KMS-11 (cell line): ENCODE measurements around the gene IDI2.

ENCODE experiments used
- H2AFZ ChIP-seq: fragments of 200-600 bp; sonication (generic); 2 replicates; pipeline ENCODE4 v1.6.1; 2016; ENCODE audit warnings: antibody characterized with exemption, mixed run types, low read depth
- H3K27ac ChIP-seq: fragments of 200-600 bp; sonication (generic); 2 replicates; pipeline ENCODE4 v1.6.1; 2016; ENCODE audit warnings: mild to moderate bottlenecking, mixed run types
- H3K27me3 ChIP-seq: fragments of 200-600 bp; sonication (generic); 2 replicates; pipeline ENCODE4 v1.6.1; 2017; ENCODE audit warnings: mild to moderate bottlenecking, low read depth, mixed run types, moderate library complexity; ENCODE audit not compliant: insufficient read depth
- H3K36me3 ChIP-seq: fragments of 200-600 bp; sonication (generic); 2 replicates; pipeline ENCODE4 v1.6.1; 2017; ENCODE audit warnings: mild to moderate bottlenecking, mixed run types; ENCODE audit not compliant: insufficient read depth
- H3K4me1 ChIP-seq: fragments of 200-600 bp; sonication (generic); 2 replicates; pipeline ENCODE4 v1.6.1; 2016; ENCODE audit warnings: mild to moderate bottlenecking, low read depth, mixed run types; ENCODE audit not compliant: poor library complexity, severe bottlenecking
- H3K4me2 ChIP-seq: fragments of 200-600 bp; sonication (generic); 2 replicates; pipeline ENCODE4 v1.7.0; 2016; ENCODE audit warnings: mild to moderate bottlenecking, mixed run types
- H3K4me3 ChIP-seq: fragments of 200-600 bp; sonication (generic); IDR thresholded peaks from 2 replicates; pipeline ENCODE4 v1.6.1; 2017; ENCODE audit warnings: low read depth, low read length, mixed read lengths; ENCODE audit not compliant: insufficient read depth
- H3K79me2 ChIP-seq: fragments of 200-600 bp; sonication (generic); 2 replicates; pipeline ENCODE4 v1.6.1; 2016; ENCODE audit warnings: low read depth, mixed run types; ENCODE audit not compliant: insufficient read depth
- H3K9ac ChIP-seq: fragments of 200-600 bp; sonication (generic); 2 replicates; pipeline ENCODE4 v1.6.1; 2016; ENCODE audit warnings: mild to moderate bottlenecking, mixed run types
- H4K20me1 ChIP-seq: fragments of 200-600 bp; sonication (generic); 2 replicates; pipeline ENCODE4 v1.6.1; 2016; ENCODE audit warnings: mild to moderate bottlenecking, mixed run types; ENCODE audit not compliant: insufficient read depth
- TF ChIP-seq, protein P1 (sequence below): fragments of 200-600 bp; sonication (generic); conservative IDR thresholded peaks from 2 replicates; pipeline ENCODE4 v1.6.1; 2017; ENCODE audit warnings: low read depth, mild to moderate bottlenecking, antibody characterized with exemption, low read length, moderate library complexity, mixed read lengths

The IDI2 gene

DNA sequence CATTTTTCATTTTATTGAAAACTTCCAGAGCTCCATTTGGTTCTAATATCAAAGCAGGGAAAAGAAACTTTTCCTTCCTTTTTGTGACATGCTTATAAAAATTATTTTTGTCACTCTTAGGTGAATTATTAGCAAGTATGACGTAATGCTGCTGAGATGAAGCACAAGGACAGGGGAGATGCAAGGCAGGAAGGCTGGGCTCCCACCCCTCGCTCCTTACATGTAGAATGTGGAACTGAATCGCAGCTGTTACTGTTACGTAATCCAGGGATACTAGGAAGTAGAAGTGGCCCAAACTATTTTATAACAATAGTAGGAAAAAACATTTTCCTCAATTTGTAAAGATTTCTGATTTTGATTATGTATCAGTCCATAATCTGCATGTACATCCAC lies 54.5 kb downstream of the IDI2 start:
- no peaks in the 10 kb centered on the region for H3K4me1 ChIP-seq
- no peaks in the 10 kb centered on the region for H3K27me3 ChIP-seq
- no peaks in the 10 kb centered on the region for H4K20me1 ChIP-seq
- no peaks in the 10 kb centered on the region for H3K79me2 ChIP-seq
- no peak overlapping the region for H3K27ac ChIP-seq
- no peak overlapping the region for H3K4me2 ChIP-seq
- H3K36me3 ChIP-seq, result no peaks in the 10 kb centered on the region
- no peak overlapping the region for H3K9ac ChIP-seq
- no peak overlapping the region for H3K4me3 ChIP-seq
- no peak overlapping the region for H2AFZ ChIP-seq
- TF ChIP-seq, protein P1, sequence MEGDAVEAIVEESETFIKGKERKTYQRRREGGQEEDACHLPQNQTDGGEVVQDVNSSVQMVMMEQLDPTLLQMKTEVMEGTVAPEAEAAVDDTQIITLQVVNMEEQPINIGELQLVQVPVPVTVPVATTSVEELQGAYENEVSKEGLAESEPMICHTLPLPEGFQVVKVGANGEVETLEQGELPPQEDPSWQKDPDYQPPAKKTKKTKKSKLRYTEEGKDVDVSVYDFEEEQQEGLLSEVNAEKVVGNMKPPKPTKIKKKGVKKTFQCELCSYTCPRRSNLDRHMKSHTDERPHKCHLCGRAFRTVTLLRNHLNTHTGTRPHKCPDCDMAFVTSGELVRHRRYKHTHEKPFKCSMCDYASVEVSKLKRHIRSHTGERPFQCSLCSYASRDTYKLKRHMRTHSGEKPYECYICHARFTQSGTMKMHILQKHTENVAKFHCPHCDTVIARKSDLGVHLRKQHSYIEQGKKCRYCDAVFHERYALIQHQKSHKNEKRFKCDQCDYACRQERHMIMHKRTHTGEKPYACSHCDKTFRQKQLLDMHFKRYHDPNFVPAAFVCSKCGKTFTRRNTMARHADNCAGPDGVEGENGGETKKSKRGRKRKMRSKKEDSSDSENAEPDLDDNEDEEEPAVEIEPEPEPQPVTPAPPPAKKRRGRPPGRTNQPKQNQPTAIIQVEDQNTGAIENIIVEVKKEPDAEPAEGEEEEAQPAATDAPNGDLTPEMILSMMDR, result no peak

DNA sequence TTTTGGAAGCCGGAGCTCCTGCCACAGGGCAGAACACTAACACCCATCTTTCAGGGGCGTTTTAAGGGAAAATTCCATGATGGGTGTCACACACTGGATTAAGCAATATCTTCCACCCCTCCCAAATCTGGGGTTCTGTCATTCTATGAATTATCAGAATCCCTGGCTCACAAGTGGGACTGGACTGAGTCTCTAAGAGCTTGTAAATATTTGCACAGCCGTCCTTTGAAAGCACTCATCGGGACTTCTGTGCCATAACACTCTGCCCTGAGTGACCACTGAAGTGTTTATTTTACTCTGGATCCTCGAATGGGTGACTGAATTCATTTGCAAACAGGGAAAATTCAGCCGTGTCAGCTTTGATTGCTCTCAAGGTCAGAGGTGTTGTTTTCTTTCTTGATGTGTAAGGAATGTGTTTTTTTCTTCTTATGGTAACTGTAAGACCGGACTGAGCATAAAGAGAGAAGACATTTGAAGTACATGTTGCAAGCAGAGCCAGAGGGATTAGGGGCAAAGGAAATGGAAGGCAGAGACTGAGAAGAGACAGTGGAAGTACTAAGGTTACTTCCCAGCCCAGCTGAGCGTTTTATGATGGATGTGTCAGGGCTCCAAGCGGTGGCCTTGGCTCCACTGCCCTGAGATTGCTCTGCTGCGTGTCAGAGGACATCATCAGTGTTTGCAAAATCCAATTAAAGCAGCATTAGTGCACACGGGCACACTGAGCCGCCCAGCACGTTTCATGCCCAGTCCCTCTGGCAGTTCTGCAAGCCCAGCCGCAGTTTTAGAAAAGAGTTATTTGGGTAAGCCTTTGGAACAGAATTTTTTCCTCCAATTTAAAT lies 55.1 kb downstream of the IDI2 start:
- H3K27me3 ChIP-seq, result no peaks in the 10 kb centered on the region
- no peak overlapping the region for H3K4me3 ChIP-seq
- no peak overlapping the region for H3K27ac ChIP-seq
- H3K9ac ChIP-seq, result no peak overlapping the region
- no peaks in the 10 kb centered on the region for H3K4me1 ChIP-seq
- H3K4me2 ChIP-seq, result no peak overlapping the region
- no peak overlapping the region for H2AFZ ChIP-seq
- no peaks in the 10 kb centered on the region for H3K36me3 ChIP-seq
- TF ChIP-seq, protein P1, result no peak
- H3K79me2 ChIP-seq, result no peaks in the 10 kb centered on the region
- H4K20me1 ChIP-seq, result no peaks in the 10 kb centered on the region

DNA sequence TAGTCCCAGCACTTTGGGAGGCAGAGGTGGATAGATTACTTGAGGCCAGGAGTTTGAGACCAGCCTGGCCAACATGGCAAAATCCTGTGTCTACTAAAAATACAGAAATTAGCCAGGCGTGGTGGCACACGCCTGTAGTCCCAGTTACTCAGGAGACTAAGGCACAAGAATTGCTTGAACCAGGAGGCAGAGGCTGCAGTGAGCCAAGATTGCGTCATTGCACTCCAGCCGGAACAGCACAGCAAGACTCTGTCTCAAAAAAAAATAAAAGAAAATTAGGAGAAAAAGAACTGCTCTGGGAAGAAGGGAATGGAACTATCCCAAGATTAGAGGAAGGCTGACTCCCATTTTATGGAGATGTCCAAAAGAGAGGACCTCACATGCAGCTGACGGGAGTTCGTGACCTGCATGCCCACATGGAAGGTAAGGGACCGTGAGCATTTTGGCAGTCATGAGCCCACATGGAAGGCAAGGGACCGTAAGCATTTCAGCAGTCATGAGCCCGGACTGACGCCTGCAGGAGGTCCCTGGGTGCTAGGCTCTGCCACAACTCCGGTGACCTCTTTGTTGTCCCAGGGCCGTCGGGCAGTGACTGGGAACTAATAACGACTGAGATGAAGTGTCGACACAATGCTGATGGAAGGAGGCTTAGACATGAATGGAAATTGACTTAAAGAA lies 56.0 kb downstream of the IDI2 start:
- Histone ChIP-seq H4K20me1 (no peaks in the 10 kb centered on the region), H3K4me1 (no peaks in the 10 kb centered on the region), H3K4me2 (no peak overlapping the region), H3K4me3 (no peak overlapping the region), H3K79me2 (no peaks in the 10 kb centered on the region), H3K27me3 (no peaks in the 10 kb centered on the region), H2AFZ (no peak overlapping the region), H3K9ac (no peak overlapping the region), H3K27ac (no peak overlapping the region), H3K36me3 (no peaks in the 10 kb centered on the region)
- TF ChIP-seq, protein P1, result no peak
